Astrocyte (in vitro differentiated cells and primary cell): ENCODE results near the gene IL6ST.

Experiments
- CTCF ChIP-seq: IDR thresholded peaks from 2 replicates; pipeline ENCODE4 v1.5.1; 2011; ENCODE audit warnings: low read depth, mild to moderate bottlenecking, inconsistent platforms, low read length, moderate library complexity; ENCODE audit not compliant: insufficient read depth
- EZH2 ChIP-seq: IDR thresholded peaks from 2 replicates; pipeline ENCODE4 v1.6.1; 2012; ENCODE audit warnings: mild to moderate bottlenecking, low read length, inconsistent platforms; ENCODE audit not compliant: insufficient read depth

GRCh38 chr5:55919625-55920024 is 75.1 kb downstream of the IL6ST start:
- TF ChIP-seq EZH2 = no peak
- no peak for TF ChIP-seq CTCF
